H9 (cell line): Measurements from ENCODE around the gene EHBP1L1. TPM values are rescaled to one million over a fixed set of nuclear protein-coding genes. Genes with fewer than 3 reads are reported as not detected.

Source experiments
- DNase-seq: peaks from one replicate; pipeline ENCODE4 v3.0.0-alpha.2; 2017
- H2AFZ ChIP-seq: one replicate; pipeline ENCODE4 v1.6.1; 2013; ENCODE audit warnings: mild to moderate bottlenecking, low read length, control low read depth, moderate library complexity
- H2AK5ac ChIP-seq: 2 replicates; pipeline ENCODE4 v1.6.1; 2013; ENCODE audit warnings: low read length, control low read depth, mixed read lengths; ENCODE audit not compliant: insufficient read length
- H2BK120ac ChIP-seq: one replicate; pipeline ENCODE4 v1.6.1; 2013; ENCODE audit warnings: low read depth, mild to moderate bottlenecking, low read length, control low read depth, inconsistent platforms; ENCODE audit not compliant: poor library complexity, severe bottlenecking
- H2BK12ac ChIP-seq: 2 replicates; pipeline ENCODE4 v1.6.1; 2013; ENCODE audit warnings: low read length, control low read depth, mixed read lengths, low read depth; ENCODE audit not compliant: insufficient read length
- H2BK15ac ChIP-seq: 2 replicates; pipeline ENCODE4 v1.6.1; 2013; ENCODE audit warnings: low read depth, low read length, control low read depth
- H2BK20ac ChIP-seq: one replicate; pipeline ENCODE4 v1.6.1; 2013; ENCODE audit warnings: low read depth, mild to moderate bottlenecking, low read length, control low read depth, inconsistent platforms; ENCODE audit not compliant: poor library complexity, severe bottlenecking
- H2BK5ac ChIP-seq: 2 replicates; pipeline ENCODE4 v1.6.1; 2013; ENCODE audit warnings: low read length, control low read depth, mixed read lengths; ENCODE audit not compliant: insufficient read length
- H3K14ac ChIP-seq: 2 replicates; pipeline ENCODE4 v1.6.1; 2013; ENCODE audit warnings: low read length, control low read depth; ENCODE audit not compliant: insufficient read depth
- H3K18ac ChIP-seq: 2 replicates; pipeline ENCODE4 v1.6.1; 2013; ENCODE audit warnings: low read depth, mild to moderate bottlenecking, mixed read lengths, low read length, control low read depth; ENCODE audit not compliant: insufficient read length
- H3K23ac ChIP-seq: 2 replicates; pipeline ENCODE4 v1.6.1; 2013; ENCODE audit warnings: low read length, control low read depth, mixed read lengths, low read depth; ENCODE audit not compliant: insufficient read length
- H3K23me2 ChIP-seq: 2 replicates; pipeline ENCODE4 v1.6.1; 2013; ENCODE audit warnings: low read depth, mild to moderate bottlenecking, mixed read lengths, low read length, control low read depth; ENCODE audit not compliant: insufficient read length, poor library complexity, severe bottlenecking
- H3K27ac ChIP-seq: 2 replicates; pipeline ENCODE4 v1.5.1; 2013; ENCODE audit warnings: low read length, control low read depth, mixed read lengths, low read depth; ENCODE audit not compliant: insufficient read length
- H3K27me3 ChIP-seq: 2 replicates; pipeline ENCODE4 v1.6.1; 2013; ENCODE audit warnings: low read length, control low read depth, inconsistent platforms; ENCODE audit not compliant: insufficient read depth
- H3K4ac ChIP-seq: 2 replicates; pipeline ENCODE4 v1.6.1; 2013; ENCODE audit warnings: low read depth, mild to moderate bottlenecking, control low read depth, inconsistent platforms, low read length, moderate library complexity
- H3K4me1 ChIP-seq: 2 replicates; pipeline ENCODE4 v1.6.1; 2013; ENCODE audit warnings: low read length, control low read depth, inconsistent platforms; ENCODE audit not compliant: insufficient read depth
- H3K4me2 ChIP-seq: 2 replicates; pipeline ENCODE4 v1.6.1; 2013; ENCODE audit warnings: low read length, control low read depth, mixed read lengths; ENCODE audit not compliant: insufficient read length, insufficient read depth
- H3K56ac ChIP-seq: 2 replicates; pipeline ENCODE4 v1.6.1; 2013; ENCODE audit warnings: low read depth, mild to moderate bottlenecking, mixed read lengths, low read length, control low read depth; ENCODE audit not compliant: insufficient read length
- H3K79me1 ChIP-seq: 2 replicates; pipeline ENCODE4 v1.6.1; 2013; ENCODE audit warnings: low read depth, mild to moderate bottlenecking, moderate library complexity, low read length, control low read depth, inconsistent platforms; ENCODE audit not compliant: insufficient read depth, poor library complexity, severe bottlenecking
- H3K79me2 ChIP-seq: 2 replicates; pipeline ENCODE4 v1.6.1; 2013; ENCODE audit warnings: low read length, control low read depth, inconsistent platforms; ENCODE audit not compliant: insufficient read depth
- H3K9ac ChIP-seq: 2 replicates; pipeline ENCODE4 v1.6.1; 2013; ENCODE audit warnings: low read length, control low read depth, mixed read lengths; ENCODE audit not compliant: insufficient read length; ENCODE audit errors: extremely low read depth
- H3K9me3 ChIP-seq: one replicate; pipeline ENCODE4 v1.6.1; 2013; ENCODE audit warnings: low read depth, low read length, inconsistent platforms; ENCODE audit not compliant: control insufficient read depth
- H3T11ph ChIP-seq: one replicate; pipeline ENCODE4 v1.6.1; 2013; ENCODE audit warnings: mild to moderate bottlenecking, low read length, control low read depth, inconsistent platforms
- H4K20me1 ChIP-seq: one replicate; pipeline ENCODE4 v1.6.1; 2013; ENCODE audit not compliant: control insufficient read depth, insufficient read length, insufficient read depth
- H4K5ac ChIP-seq: 2 replicates; pipeline ENCODE4 v1.6.1; 2013; ENCODE audit warnings: low read depth, mild to moderate bottlenecking, mixed read lengths, low read length, control low read depth; ENCODE audit not compliant: insufficient read length
- H4K8ac ChIP-seq: replicated peaks from 2 replicates; pipeline ENCODE4 v1.6.1; 2013; ENCODE audit warnings: low read length, control low read depth, mixed read lengths, low read depth; ENCODE audit not compliant: insufficient read length
- H4K91ac ChIP-seq: 2 replicates; pipeline ENCODE4 v1.6.1; 2013; ENCODE audit warnings: low read depth, mild to moderate bottlenecking, moderate library complexity, mixed read lengths, low read length, control low read depth; ENCODE audit not compliant: insufficient read length
- H3K27ac Mint-ChIP-seq, 3 experiments: 2 replicates in 2 of 3; 3 replicates in 1 of 3; pipeline ENCODE4 v1.8.0; 2020 to 2021; ENCODE audit warnings: mixed read lengths in 3 of 3, mild to moderate bottlenecking in 1 of 3, moderate library complexity in 1 of 3
- H3K27me3 Mint-ChIP-seq: 2 replicates; pipeline ENCODE4 v1.8.0; 2021; ENCODE audit warnings: low read depth, mild to moderate bottlenecking, moderate library complexity, mixed read lengths
- H3K36me3 Mint-ChIP-seq, 3 experiments: 2 replicates in 2 of 3; 3 replicates in 1 of 3; pipeline ENCODE4 v1.8.0; 2020 to 2021; ENCODE audit warnings: low read depth in 3 of 3, mixed read lengths in 3 of 3; ENCODE audit not compliant: insufficient read depth in 1 of 3
- H3K4me1 Mint-ChIP-seq, 2 experiments: 2 replicates each; pipeline ENCODE4 v1.8.0; 2020; ENCODE audit warnings: mixed read lengths in 2 of 2
- H3K4me3 Mint-ChIP-seq, 2 experiments: 2 replicates in 1 of 2; 3 replicates in 1 of 2; pipeline ENCODE4 v1.8.0; 2020 to 2021; ENCODE audit warnings: mild to moderate bottlenecking in 2 of 2, mixed read lengths in 2 of 2, moderate library complexity in 1 of 2
- H3K9me3 Mint-ChIP-seq, 2 experiments: 2 replicates in 1 of 2; 3 replicates in 1 of 2; pipeline ENCODE4 v1.8.0; 2020; ENCODE audit warnings: mild to moderate bottlenecking in 2 of 2, mixed read lengths in 2 of 2, moderate library complexity in 1 of 2
- WGBS: extraction: QIAGEN DNeasy Blood & Tissue Kit; methylation state at CpG from one replicate; pipeline ENCODE4 v1.1.7; 2013; ENCODE audit warnings: missing lambda C conversion rate, low lambda C conversion rate, mixed read lengths; ENCODE audit not compliant: insufficient read length; ENCODE audit errors: extremely low coverage; 5-methylcytosine and 5-hydroxymethylcytosine counted together
- total RNA-seq: library from RNA; stranded (reverse); gene quantifications from 2 replicates; pipeline ENCODE4 v1.2.1, GENCODE V29; 2021
- TF ChIP-seq, protein P1 (sequence below): fragments of 200-600 bp; sonication (generic); conservative IDR thresholded peaks from 3 replicates; pipeline ENCODE4 v1.8.0; 2021; ENCODE audit warnings: antibody characterized with exemption, mild to moderate bottlenecking

Gene EHBP1L1
- total RNA-seq, 1 experiment from 2014 or later = 13.8 TPM

GRCh38 chr11:65578134-65578533, 2.3 kb downstream of the EHBP1L1 start:
- no peak overlapping the region for H3K27ac ChIP-seq
- H2BK15ac ChIP-seq = no peak overlapping the region
- no peak overlapping the region for H2BK12ac ChIP-seq
- H3K23me2 ChIP-seq = peaks cover 8% of the 10 kb centered on the region
- no CpG with 5 or more reads among the region's 7 CpGs for WGBS
- H3K4me3 Mint-ChIP-seq = no peak overlapping the region; a peak in 1 of 5 replicates
- H3K4me1 Mint-ChIP-seq = peaks cover 18 to 31% of the 10 kb centered on the region in 2 experiments
- H3K27ac Mint-ChIP-seq = no peak overlapping the region
- H2BK20ac ChIP-seq = no peak overlapping the region
- no peaks in the 10 kb centered on the region for H4K20me1 ChIP-seq
- no peaks in the 10 kb centered on the region for H3K4me1 ChIP-seq
- no peak overlapping the region for H2AK5ac ChIP-seq
- peaks cover 8% of the 10 kb centered on the region; the same call in 1 of the 2 replicates for H3K27me3 ChIP-seq
- H3K79me2 ChIP-seq = no peaks in the 10 kb centered on the region
- H3K14ac ChIP-seq = no peak overlapping the region
- no peak overlapping the region for H2BK120ac ChIP-seq
- no peak overlapping the region for H3K18ac ChIP-seq
- no peak overlapping the region for H3K9ac ChIP-seq
- H4K8ac ChIP-seq = no peak overlapping the region
- H4K91ac ChIP-seq = no peak overlapping the region
- H4K5ac ChIP-seq = no peak overlapping the region
- peaks cover 0 to 7% (median 4%) of the 10 kb centered on the region in 3 experiments; a peak in 3 of 7 replicates for H3K36me3 Mint-ChIP-seq
- H3K4ac ChIP-seq = no peak overlapping the region
- no peak overlapping the region for H2AFZ ChIP-seq
- TF ChIP-seq, protein P1, sequence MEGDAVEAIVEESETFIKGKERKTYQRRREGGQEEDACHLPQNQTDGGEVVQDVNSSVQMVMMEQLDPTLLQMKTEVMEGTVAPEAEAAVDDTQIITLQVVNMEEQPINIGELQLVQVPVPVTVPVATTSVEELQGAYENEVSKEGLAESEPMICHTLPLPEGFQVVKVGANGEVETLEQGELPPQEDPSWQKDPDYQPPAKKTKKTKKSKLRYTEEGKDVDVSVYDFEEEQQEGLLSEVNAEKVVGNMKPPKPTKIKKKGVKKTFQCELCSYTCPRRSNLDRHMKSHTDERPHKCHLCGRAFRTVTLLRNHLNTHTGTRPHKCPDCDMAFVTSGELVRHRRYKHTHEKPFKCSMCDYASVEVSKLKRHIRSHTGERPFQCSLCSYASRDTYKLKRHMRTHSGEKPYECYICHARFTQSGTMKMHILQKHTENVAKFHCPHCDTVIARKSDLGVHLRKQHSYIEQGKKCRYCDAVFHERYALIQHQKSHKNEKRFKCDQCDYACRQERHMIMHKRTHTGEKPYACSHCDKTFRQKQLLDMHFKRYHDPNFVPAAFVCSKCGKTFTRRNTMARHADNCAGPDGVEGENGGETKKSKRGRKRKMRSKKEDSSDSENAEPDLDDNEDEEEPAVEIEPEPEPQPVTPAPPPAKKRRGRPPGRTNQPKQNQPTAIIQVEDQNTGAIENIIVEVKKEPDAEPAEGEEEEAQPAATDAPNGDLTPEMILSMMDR = no peak
- no peaks in the 10 kb centered on the region for H3K9me3 ChIP-seq
- H2BK5ac ChIP-seq = no peak overlapping the region
- H3K4me2 ChIP-seq = no peak overlapping the region
- no peak overlapping the region for H3T11ph ChIP-seq
- DNase-seq = no peak
- H3K9me3 Mint-ChIP-seq = no peaks in the 10 kb centered on the region
- H3K27me3 Mint-ChIP-seq = peaks cover 31% of the 10 kb centered on the region
- H3K23ac ChIP-seq = no peak overlapping the region
- no peaks in the 10 kb centered on the region for H3K79me1 ChIP-seq
- H3K56ac ChIP-seq = no peak overlapping the region
